ENCODE results near the gene NSG1.

NSG1 gene

GRCh38 chr4:4386736-4387392, at the start of gene NSG1:
NSG1 (plus strand) TSS chr4:4387102; CDS start chr4:4387630, 528 bp downstream.
- in situ Hi-C loops (cut with MboI; ENCODE audit: low sequenced_read_pairs, unreplicated experiment), result no loop called here
- no peak for DNase-seq (ENCODE audit: low spot score)
- TF ChIP-seq CTCF (IDR thresholded peaks at IDR 0.05; ENCODE audit: borderline replicate concordance, control extremely low read depth, extremely low read depth, insufficient read depth, missing control alignments), result no peak

- no peak for TF ChIP-seq CTCF (IDR thresholded peaks at IDR 0.05; ENCODE audit: borderline replicate concordance, control extremely low read depth, extremely low read depth, insufficient read depth, missing control alignments)
- DNase-seq (ENCODE audit: low spot score), result no peak
- in situ Hi-C loops (cut with MboI; ENCODE audit: low sequenced_read_pairs, unreplicated experiment), result loop anchor here (10.0 kb wide), 1 partner anchor 84 kb away; no protein-coding TSS in a partner anchor
Observed at GRCh38 chr4:4338210-4339001, 48.5 kb upstream of the NSG1 start.

- TF ChIP-seq CTCF (IDR thresholded peaks at IDR 0.05; ENCODE audit: borderline replicate concordance, control extremely low read depth, extremely low read depth, insufficient read depth, missing control alignments), result no peak
- in situ Hi-C loops (cut with MboI; ENCODE audit: low sequenced_read_pairs, unreplicated experiment), result loop anchor here (10.0 kb wide), 1 partner anchor 85 kb away; no protein-coding TSS in a partner anchor
- no peak for DNase-seq (ENCODE audit: low spot score)
Observed at GRCh38 chr4:4339504-4340085, 47.3 kb upstream of the NSG1 start.

- no peak for DNase-seq (ENCODE audit: low spot score)
- no peak for TF ChIP-seq CTCF (IDR thresholded peaks at IDR 0.05; ENCODE audit: borderline replicate concordance, control extremely low read depth, extremely low read depth, insufficient read depth, missing control alignments)
- in situ Hi-C loops (cut with MboI; ENCODE audit: low sequenced_read_pairs, unreplicated experiment), result no loop called here
Observed at GRCh38 chr4:4341861-4342650, 44.8 kb upstream of the NSG1 start.

- in situ Hi-C loops (cut with MboI; ENCODE audit: low sequenced_read_pairs, unreplicated experiment), result no loop called here
- no peak for DNase-seq (ENCODE audit: low spot score)
- TF ChIP-seq CTCF (IDR thresholded peaks at IDR 0.05; ENCODE audit: borderline replicate concordance, control extremely low read depth, extremely low read depth, insufficient read depth, missing control alignments), result no peak
Observed at GRCh38 chr4:4343038-4343437, 43.9 kb upstream of the NSG1 start.
